Measurements from ENCODE around the gene OARD1.
A peak's percentile ranks its signal among the peaks of the same experiment; 100 is the strongest.
"Not testable (repeated sequence)": the region's sequence is repeated elsewhere in the genome, so short reads cannot be mapped to it uniquely, and the experiment has no call there.

The OARD1 gene

GRCh38 chr6:41071923-41072835 lies at the start of gene OARD1:
Gene OARD1, minus strand, starts transcription at chr6:41072356. Its CDS starts 722 bp downstream, at chr6:41071634.
- DNase-seq, result peak; percentile 100

- DNase-seq, result no peak
Measured at GRCh38 chr6:41120058-41120457, 47.9 kb upstream of the OARD1 start.

GRCh38 chr6:41119508-41119907 lies 47.4 kb upstream of the OARD1 start:
- no peak for DNase-seq

- DNase-seq, result not testable (repeated sequence)
Measured at GRCh38 chr6:41115027-41115426, 42.9 kb upstream of the OARD1 start.

GRCh38 chr6:41111017-41111416 lies 38.9 kb upstream of the OARD1 start:
- no peak for DNase-seq

- no peak for DNase-seq
Measured at GRCh38 chr6:41103847-41104246, 31.7 kb upstream of the OARD1 start.

GRCh38 chr6:41100871-41101287 lies 28.7 kb upstream of the OARD1 start:
- no peak for DNase-seq

GRCh38 chr6:41098366-41098765 lies 26.2 kb upstream of the OARD1 start:
- no peak for DNase-seq

GRCh38 chr6:41097467-41098090 lies 25.4 kb upstream of the OARD1 start:
- no peak for DNase-seq

GRCh38 chr6:41093729-41094128 lies 21.6 kb upstream of the OARD1 start:
- no peak for DNase-seq

- DNase-seq, result no peak
Measured at GRCh38 chr6:41092421-41093140, 20.4 kb upstream of the OARD1 start.

GRCh38 chr6:41090841-41091761 lies 18.9 kb upstream of the OARD1 start:
- DNase-seq, result no peak

GRCh38 chr6:41088451-41088850 lies 16.3 kb upstream of the OARD1 start:
- no peak for DNase-seq

GRCh38 chr6:41085182-41085581 lies 13.0 kb upstream of the OARD1 start:
- no peak for DNase-seq

- no peak for DNase-seq
Measured at GRCh38 chr6:41083072-41083471, 10.9 kb upstream of the OARD1 start.

GRCh38 chr6:41080621-41081020 lies 8.5 kb upstream of the OARD1 start:
- DNase-seq, result no peak

- no peak for DNase-seq
Measured at GRCh38 chr6:41079080-41079479, 6.9 kb upstream of the OARD1 start.

GRCh38 chr6:41078101-41078500 lies 5.9 kb upstream of the OARD1 start:
- no peak for DNase-seq

GRCh38 chr6:41077536-41077935 lies 5.4 kb upstream of the OARD1 start:
- DNase-seq, result no peak

- no peak for DNase-seq
Measured at GRCh38 chr6:41075651-41076626, 3.8 kb upstream of the OARD1 start.

All from activated T-cell treated with anti-CD3 and anti-CD28 coated beads, Interleukin-2, amount 50 U/mL, for 48 hours (primary cell).